ENCODE data around the gene HSD17B11. TPM values are rescaled to one million over a fixed set of nuclear protein-coding genes. Genes with fewer than 3 reads are reported as not detected.

Gene HSD17B11
- total RNA-seq, 1 donor from 2014 or later, result 140 TPM

DNA sequence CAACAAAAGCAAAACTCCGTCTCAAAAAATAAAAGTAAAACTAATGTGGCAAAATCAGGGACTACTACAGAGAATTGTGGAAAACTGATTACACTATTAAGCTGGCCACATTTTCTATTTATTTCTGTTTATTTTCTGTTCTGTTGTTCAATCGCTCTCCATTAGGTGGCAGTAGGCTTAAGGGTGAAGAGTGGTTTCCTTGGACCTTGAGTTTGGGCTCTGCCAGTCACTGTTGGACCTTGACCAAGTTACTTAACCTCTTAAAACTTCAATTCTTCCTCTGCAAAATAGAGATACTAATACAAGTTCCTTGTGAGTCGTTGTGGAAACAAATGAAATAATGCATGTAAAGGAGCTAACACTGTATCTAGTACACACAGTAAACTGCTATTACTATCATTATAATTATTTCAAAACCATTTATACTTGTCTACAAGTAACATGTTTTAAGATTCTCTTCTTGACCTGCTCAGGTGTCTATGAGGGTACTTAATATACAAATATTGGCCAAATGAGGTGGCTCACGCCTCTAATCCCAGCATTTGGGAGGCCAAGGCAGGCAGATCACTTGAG, 15.2 kb downstream of the HSD17B11 start:
- ATAC-seq, result peak; percentile 90 to 93
- TF ChIP-seq CTCF (IDR thresholded peaks at IDR 0.05), result peak; percentile 72
- Histone ChIP-seq H3K27ac (no peak overlapping the region), H3K27me3 (ENCODE audit: low read depth) (no peaks in the 10 kb centered on the region), H3K4me1 (peaks cover 13% of the 10 kb centered on the region), H3K36me3 (peaks cover 72% of the 10 kb centered on the region), H3K9me3 (no peaks in the 10 kb centered on the region), H3K4me3 (no peak overlapping the region)
- intact Hi-C loops (cut with DNase I), result loop anchor here (10.0 kb wide), 1 partner anchor 89 kb away; no protein-coding TSS in a partner anchor
- DNase-seq, result no peak

DNA sequence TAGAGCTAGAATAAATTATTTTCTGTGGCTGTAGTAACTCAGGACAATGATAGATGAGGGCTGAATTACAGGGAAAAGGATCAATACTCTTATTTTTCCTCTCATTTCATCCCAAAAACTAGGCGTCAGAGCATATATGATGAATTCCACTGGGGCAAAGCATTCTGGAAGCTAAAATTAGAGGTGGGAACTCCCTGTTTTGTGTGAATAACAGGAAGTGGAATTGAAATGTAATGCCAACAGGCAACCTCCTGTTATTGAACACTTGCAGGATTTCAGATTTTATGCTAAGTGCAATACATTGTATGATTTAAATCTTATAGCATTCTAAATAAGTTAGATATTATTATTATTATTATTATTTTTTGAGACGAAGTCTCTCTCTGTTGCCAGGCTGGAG, 20.9 kb downstream of the HSD17B11 start:
- DNase-seq (no peak), ATAC-seq (no peak)
- Histone ChIP-seq H3K27ac (no peak overlapping the region), H3K4me1 (peaks cover under 1% of the 10 kb centered on the region), H3K4me3 (no peak overlapping the region), H3K9me3 (no peaks in the 10 kb centered on the region), H3K36me3 (peaks cover 93% of the 10 kb centered on the region), H3K27me3 (ENCODE audit: low read depth) (no peaks in the 10 kb centered on the region)
- intact Hi-C loops (cut with DNase I), result loop anchor here (10.0 kb wide), 1 partner anchor 95 kb away; no protein-coding TSS in a partner anchor
- no peak for TF ChIP-seq CTCF (IDR thresholded peaks at IDR 0.05)

DNA sequence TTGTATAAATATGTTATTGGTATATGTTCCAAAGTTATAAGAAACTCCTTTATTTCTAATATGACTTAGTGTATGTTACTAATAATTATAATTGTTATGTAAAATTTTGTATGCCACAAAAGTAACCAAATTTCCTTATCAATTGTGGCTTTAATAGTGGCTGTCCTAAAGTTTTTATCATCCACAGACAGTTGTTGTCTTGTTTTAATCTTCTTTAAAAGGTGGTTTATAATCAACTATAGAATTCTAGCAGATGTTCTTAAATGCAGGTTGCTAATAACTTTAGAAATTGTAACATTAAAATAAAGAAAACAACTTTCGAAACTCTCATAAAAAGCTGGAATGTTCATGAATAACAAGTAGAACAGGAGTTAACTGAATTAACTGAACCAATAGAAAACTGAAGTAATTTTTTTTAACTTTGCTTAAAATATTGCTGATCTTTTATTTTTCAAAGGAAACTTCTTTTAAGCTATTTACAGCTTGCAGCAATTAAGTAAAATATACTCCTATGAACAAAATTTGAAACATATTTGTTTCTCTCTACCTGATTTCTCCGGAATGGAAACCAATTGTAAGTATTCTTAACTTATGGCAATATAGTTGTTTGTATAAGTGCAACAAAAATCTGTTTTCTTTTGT, 24.3 kb downstream of the HSD17B11 start:
- H3K27me3 ChIP-seq (ENCODE audit: low read depth), result no peaks in the 10 kb centered on the region
- no peak overlapping the region for H3K4me3 ChIP-seq
- no peak overlapping the region for H3K27ac ChIP-seq
- H3K9me3 ChIP-seq, result no peaks in the 10 kb centered on the region
- no peak for TF ChIP-seq CTCF (IDR thresholded peaks at IDR 0.05)
- no peak for DNase-seq
- intact Hi-C loops (cut with DNase I), result no loop called here
- ATAC-seq, result no peak
- H3K4me1 ChIP-seq, result no peaks in the 10 kb centered on the region
- peaks cover 95% of the 10 kb centered on the region for H3K36me3 ChIP-seq

GRCh38 chr4:87365348-87365747, 25.6 kb downstream of the HSD17B11 start:
- TF ChIP-seq CTCF (IDR thresholded peaks at IDR 0.05), result no peak
- Histone ChIP-seq H3K27ac (no peak overlapping the region), H3K4me3 (no peak overlapping the region), H3K9me3 (no peaks in the 10 kb centered on the region), H3K27me3 (ENCODE audit: low read depth) (no peaks in the 10 kb centered on the region), H3K36me3 (peaks cover 97% of the 10 kb centered on the region), H3K4me1 (peaks cover 5% of the 10 kb centered on the region)
- ATAC-seq (no peak), DNase-seq (no peak)
- intact Hi-C loops (cut with DNase I), result no loop called here

DNA sequence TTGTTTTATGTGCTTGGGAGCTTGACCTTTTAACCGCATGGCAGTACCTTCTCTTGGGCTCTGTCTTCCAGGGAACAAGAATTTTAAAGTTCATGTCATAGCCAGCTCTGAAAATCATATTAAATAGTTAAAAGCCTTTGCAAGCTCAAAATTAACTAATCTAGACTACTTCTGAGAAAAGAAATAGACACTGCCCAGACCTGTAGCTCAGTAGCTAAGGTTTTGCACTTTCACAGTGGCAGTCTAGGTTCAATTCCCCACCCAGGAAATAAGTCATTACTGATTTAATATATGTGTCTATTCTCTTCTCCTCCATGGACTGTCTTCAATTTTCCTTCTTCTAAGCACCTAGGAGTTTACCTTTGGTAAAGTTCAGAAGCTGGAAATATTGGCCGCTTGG, 27.4 kb downstream of the HSD17B11 start:
- ATAC-seq (no peak), DNase-seq (no peak)
- Histone ChIP-seq H3K27me3 (ENCODE audit: low read depth) (no peaks in the 10 kb centered on the region), H3K27ac (no peak overlapping the region), H3K36me3 (peaks cover 99% of the 10 kb centered on the region), H3K4me1 (peaks cover 6% of the 10 kb centered on the region), H3K9me3 (no peaks in the 10 kb centered on the region), H3K4me3 (no peak overlapping the region)
- no peak for TF ChIP-seq CTCF (IDR thresholded peaks at IDR 0.05)
- intact Hi-C loops (cut with DNase I), result no loop called here
